Natural killer cell treated with Interleukin-12 subunit alpha and Interleukin-12 subunit beta and Interleukin-15 and Interleukin-18, amount 100 ng/mL, for 72 hours (primary cell): Measurements from ENCODE around the gene IQSEC3. TPM values are rescaled to one million over a fixed set of nuclear protein-coding genes. Genes with fewer than 3 reads are reported as not detected.

ENCODE experiments used
- ATAC-seq, 2 donors: fragments of 150-1000 bp; cut with Tn5 transposase in 1 of 2; sonication (Bioruptor Pico), chemical (Tn5 transposase) in 1 of 2; 2 replicates each; pipeline ENCODE4 v1.10.0; 2021
- DNase-seq: peaks from one replicate; pipeline ENCODE4 v3.0.0; 2022; ENCODE audit warnings: low spot score
- H3K27ac Mint-ChIP-seq, 2 donors: 1 replicate in 1 of 2; 2 replicates in 1 of 2; pipeline ENCODE4 v1.8.0; 2022; ENCODE audit warnings: mixed read lengths in 2 of 2, mild to moderate bottlenecking in 1 of 2, moderate library complexity in 1 of 2
- H3K27me3 Mint-ChIP-seq, 2 donors: 1 replicate in 1 of 2; 2 replicates in 1 of 2; pipeline ENCODE4 v1.8.0; 2022; ENCODE audit warnings: mixed read lengths in 2 of 2
- H3K36me3 Mint-ChIP-seq: one replicate; pipeline ENCODE4 v1.8.0; 2022; ENCODE audit warnings: mixed read lengths
- H3K4me1 Mint-ChIP-seq, 2 donors: 1 replicate in 1 of 2; 2 replicates in 1 of 2; pipeline ENCODE4 v1.8.0; 2022; ENCODE audit warnings: low read depth in 2 of 2, mixed read lengths in 2 of 2, mild to moderate bottlenecking in 1 of 2
- H3K4me3 Mint-ChIP-seq: one replicate; pipeline ENCODE4 v1.8.0; 2022; ENCODE audit warnings: mixed read lengths
- H3K9me3 Mint-ChIP-seq: 2 replicates; pipeline ENCODE4 v1.8.0; 2022; ENCODE audit warnings: mixed read lengths
- total RNA-seq, 2 donors: library from RNA; stranded (reverse); gene quantifications; one replicate each; pipeline ENCODE4 v1.2.3, GENCODE V29; 2022

IQSEC3 gene
- total RNA-seq, 2 donors from 2014 or later: 0.22 to 1.1 TPM

DNA sequence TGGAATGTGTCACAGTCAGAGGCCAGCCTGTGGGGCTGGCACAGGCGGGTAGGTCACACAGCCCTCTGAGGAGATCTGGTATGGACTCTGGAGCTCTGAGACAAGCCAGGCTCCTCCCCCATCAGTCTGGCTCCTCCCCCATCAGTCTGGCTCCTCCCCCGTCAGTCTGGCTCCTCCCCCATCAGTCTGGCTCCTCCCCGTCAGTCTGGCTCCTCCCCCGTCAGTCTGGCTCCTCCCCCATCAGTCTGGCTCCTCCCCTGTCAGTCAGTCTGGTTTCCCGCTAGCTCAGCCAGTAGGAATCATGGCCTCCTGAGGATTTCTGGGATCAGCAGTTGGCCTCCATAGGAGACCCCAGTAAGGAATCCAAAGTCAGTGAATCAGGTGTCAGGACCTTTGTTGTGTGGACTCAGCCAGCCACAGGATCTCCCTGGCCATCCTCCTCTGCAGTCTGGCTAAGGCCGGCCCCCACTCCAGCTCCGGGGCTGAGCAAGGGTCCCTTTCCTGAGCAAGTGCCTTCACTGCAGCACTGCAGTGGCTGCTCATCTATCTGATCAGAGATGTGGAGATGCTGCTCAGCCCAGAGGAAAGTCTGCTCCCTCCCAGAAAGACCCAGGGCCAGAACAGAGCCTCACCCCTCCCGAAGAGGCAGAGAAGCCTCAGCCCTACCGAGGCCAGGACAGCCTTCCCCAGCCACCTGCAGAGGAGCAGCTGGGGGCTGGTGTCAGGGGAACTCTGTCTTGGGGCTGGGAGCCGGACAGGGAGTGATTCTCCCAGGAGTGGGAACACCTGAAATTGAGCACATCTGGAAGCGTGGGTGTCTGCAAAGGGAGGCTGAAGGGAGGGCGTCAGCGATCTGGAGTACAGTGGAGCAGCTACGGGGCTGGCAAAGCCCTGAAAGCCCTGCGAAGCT, 35.7 kb downstream of the IQSEC3 start:
- H3K36me3 Mint-ChIP-seq: no peaks in the 10 kb centered on the region
- H3K4me3 Mint-ChIP-seq: no peak overlapping the region
- H3K27me3 Mint-ChIP-seq: peaks cover 24 to 25% of the 10 kb centered on the region in 2 donors
- DNase-seq (peak; percentile 3), ATAC-seq (peak in 1 of 2 donors; percentile 35)
- H3K4me1 Mint-ChIP-seq: peaks cover 0 to 4% of the 10 kb centered on the region in 2 donors
- no peak overlapping the region for H3K27ac Mint-ChIP-seq
- no peaks in the 10 kb centered on the region for H3K9me3 Mint-ChIP-seq

DNA sequence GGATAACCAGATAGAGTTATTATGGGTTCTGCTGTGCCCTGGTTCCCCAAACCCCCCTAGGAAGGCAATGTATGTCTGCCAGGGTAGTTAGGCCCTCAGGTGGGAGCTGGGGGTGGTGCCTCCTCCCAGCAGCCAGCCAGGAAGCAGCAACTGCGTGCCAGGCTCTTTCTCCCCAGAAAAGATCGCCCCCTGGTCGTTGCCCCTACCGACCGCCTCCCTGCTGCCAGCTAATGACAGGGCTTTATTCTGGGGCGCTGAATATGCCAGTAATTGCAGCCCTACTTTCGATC, 36.3 kb downstream of the IQSEC3 start:
- Mint-ChIP-seq H3K4me1 (peaks cover 0 to 4% of the 10 kb centered on the region in 2 donors), H3K27ac (no peak overlapping the region), H3K27me3 (peaks cover 18 to 21% of the 10 kb centered on the region in 2 donors), H3K36me3 (no peaks in the 10 kb centered on the region), H3K4me3 (no peak overlapping the region), H3K9me3 (no peaks in the 10 kb centered on the region)
- DNase-seq (peak; percentile 26), ATAC-seq (no peak)

DNA sequence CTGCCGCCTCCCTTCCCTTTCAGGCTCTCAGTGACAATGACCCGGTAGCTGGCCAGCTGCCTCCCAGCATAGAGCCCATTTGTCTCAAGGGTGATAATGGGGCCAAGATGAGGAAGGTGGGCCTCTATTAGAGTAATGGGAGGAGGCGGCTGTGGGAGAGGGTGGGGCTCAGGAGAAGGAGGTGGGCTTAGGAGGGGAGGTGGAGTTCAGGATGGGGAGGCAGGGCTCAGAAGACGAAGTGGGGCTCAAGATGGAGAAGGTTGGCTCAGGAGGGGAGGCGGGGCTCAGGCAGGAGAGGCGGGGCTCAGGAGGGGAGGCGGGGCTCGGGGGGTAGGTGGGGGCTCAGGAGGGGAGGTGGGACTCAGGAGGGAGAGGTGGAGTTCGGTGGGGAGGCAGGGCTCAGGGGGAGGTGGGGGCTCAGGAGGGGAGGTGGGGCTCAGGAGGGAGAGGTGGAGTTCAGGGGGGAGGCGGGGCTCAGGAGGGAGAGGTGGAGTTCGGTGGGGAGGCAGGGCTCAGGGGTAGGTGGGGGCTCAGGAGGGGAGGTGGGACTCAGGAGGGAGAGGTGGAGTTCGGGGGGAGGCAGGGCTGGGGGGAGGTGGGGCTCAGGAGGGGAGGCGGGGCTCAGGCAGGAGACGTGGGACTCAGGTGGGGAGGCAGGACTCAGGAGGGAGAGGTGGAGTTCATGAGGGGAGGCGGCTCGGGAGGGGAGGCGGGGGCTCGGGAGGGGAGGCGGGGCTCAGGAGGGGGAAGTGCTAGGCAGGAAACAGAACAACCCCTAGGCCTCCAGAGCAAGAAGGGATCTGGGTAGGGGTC, 36.8 kb downstream of the IQSEC3 start:
- Mint-ChIP-seq H3K9me3 (no peaks in the 10 kb centered on the region), H3K4me3 (no peak overlapping the region), H3K27me3 (peaks cover 13 to 18% of the 10 kb centered on the region in 2 donors), H3K36me3 (no peaks in the 10 kb centered on the region), H3K4me1 (peaks cover 0 to 4% of the 10 kb centered on the region in 2 donors), H3K27ac (no peak overlapping the region)
- ATAC-seq (no peak), DNase-seq (peak; percentile 34)

DNA sequence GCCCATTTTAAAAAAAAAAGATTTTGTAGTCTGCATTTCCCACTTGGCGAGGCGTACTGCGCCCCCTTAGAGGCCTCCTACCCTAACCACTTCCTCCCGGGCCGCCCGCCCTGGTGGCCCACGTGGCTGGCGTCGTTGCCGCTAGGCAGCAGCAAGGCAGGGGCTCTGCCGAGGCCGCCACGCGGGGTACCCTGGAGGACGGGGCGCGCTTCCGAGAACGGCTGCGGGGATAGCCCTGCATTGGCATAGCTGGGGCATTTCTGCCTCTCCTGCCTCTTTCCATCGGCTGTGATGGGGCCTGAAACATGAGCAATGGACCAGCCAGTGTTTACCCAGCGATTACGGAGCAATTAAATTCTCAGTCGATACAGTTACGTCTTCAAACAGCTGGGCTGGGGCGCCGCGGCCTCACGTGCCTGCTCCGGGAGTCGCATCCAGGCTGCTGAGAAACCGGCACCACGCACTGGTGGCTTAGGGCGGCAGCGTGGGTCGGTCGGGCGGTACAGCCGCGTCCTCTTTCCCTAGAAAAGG, 38.0 kb downstream of the IQSEC3 start:
- Mint-ChIP-seq H3K36me3 (no peaks in the 10 kb centered on the region), H3K27ac (no peak overlapping the region), H3K4me1 (peaks cover 3 to 7% of the 10 kb centered on the region in 2 donors), H3K9me3 (no peaks in the 10 kb centered on the region), H3K4me3 (no peak overlapping the region), H3K27me3 (peaks cover 13 to 15% of the 10 kb centered on the region in 2 donors)
- DNase-seq (peak; percentile 34), ATAC-seq (no peak)

DNA sequence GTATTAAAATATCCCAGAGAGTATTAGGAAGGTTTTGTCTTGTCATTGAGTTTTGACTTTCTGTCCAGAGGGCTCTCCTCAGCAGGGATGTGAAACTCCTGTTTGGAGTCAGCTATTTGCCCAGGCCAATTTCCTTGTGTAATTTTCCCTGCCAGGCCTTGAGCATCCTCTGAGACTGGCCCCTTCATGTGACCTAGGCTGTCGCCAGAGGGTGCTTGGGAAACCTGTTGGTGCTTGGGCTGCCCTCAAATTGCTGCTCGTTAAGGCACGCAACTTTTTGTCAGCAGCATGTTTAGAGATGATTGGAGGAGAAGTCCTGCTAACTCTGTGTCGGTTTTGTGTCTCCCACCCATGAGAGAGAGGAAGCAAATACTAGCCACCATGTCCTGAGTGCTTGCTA, 39.1 kb downstream of the IQSEC3 start:
- Mint-ChIP-seq H3K27me3 (peaks cover 13 to 16% of the 10 kb centered on the region in 2 donors), H3K4me1 (peaks cover 6 to 9% of the 10 kb centered on the region in 2 donors), H3K27ac (no peak overlapping the region), H3K4me3 (no peak overlapping the region), H3K9me3 (no peaks in the 10 kb centered on the region), H3K36me3 (no peaks in the 10 kb centered on the region)
- ATAC-seq: no peak
- DNase-seq: peak; percentile 0

DNA sequence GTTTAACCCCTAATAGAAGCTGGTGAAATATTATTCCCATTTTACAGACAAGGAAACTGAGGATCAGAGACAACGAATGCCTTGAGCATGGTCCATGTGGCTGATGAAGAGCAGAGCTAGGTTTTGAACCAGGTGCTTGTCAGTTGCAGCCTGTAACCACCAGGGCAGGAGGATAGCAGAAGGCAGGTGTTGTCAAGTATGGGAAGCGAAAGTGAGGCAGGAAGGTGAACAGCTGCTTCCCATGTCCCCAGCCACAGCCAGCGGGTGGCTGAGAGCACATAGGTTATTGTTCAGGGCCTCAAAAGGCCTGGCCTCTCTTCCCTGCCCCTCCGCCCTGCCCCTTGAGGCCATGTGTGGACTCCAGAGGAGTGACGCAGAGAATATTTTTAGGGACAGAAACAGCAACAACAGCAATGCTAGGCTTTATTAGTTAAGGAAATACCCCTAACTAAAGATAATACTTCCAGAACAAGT, 39.6 kb downstream of the IQSEC3 start:
- H3K27me3 Mint-ChIP-seq: peaks cover 15 to 21% of the 10 kb centered on the region in 2 donors
- no peak for ATAC-seq
- H3K4me3 Mint-ChIP-seq: no peak overlapping the region
- no peak overlapping the region for H3K27ac Mint-ChIP-seq
- DNase-seq: peak; percentile 6
- no peaks in the 10 kb centered on the region for H3K36me3 Mint-ChIP-seq
- peaks cover 6 to 9% of the 10 kb centered on the region in 2 donors for H3K4me1 Mint-ChIP-seq
- H3K9me3 Mint-ChIP-seq: no peaks in the 10 kb centered on the region

DNA sequence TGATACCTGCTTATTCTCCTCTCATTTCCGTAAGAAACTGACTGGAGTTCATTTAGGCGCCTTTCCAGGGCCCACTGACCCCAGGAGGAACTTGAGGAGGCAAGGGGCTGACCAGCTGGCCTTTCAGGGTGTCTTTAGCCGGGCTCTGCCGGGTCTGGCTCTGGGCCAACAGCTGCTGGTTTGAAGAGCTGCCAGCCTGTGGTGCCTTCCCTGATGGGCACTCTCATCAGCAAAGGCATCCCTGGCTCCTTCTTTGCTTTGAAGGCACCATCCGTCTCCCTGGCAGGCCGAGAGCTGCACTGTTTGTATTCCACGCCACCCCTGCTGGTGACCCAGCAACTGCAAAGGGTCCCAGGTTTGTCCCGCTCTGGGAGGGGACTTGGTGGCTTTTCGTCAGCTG, 42.0 kb downstream of the IQSEC3 start:
- peak; percentile 49 for DNase-seq
- no peak overlapping the region for H3K27ac Mint-ChIP-seq
- no peaks in the 10 kb centered on the region for H3K36me3 Mint-ChIP-seq
- H3K4me1 Mint-ChIP-seq: peaks cover 6 to 9% of the 10 kb centered on the region in 2 donors
- ATAC-seq: no peak
- H3K9me3 Mint-ChIP-seq: no peaks in the 10 kb centered on the region
- no peak overlapping the region for H3K4me3 Mint-ChIP-seq
- H3K27me3 Mint-ChIP-seq: peaks cover 16 to 33% of the 10 kb centered on the region in 2 donors

DNA sequence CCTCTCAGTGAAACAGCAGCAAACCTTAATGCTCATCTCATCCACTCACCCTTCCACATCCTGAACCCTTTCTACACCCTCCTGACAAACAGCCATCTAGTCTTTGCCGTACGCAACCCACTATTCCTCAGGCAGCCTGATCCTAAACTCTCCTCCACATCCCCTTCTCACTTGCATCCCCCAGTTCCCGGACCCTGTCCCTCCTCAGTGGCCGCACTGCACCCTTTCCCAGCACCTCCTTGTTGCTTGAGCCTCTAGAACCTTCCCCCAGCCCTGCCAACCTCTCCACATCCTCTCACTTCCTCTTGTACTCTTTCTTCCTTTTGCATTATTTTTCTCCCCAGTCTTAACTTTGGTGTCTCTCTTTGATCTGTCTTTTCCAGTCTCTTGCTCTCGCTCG, 42.9 kb downstream of the IQSEC3 start:
- Mint-ChIP-seq H3K36me3 (no peaks in the 10 kb centered on the region), H3K27me3 (peaks cover 18 to 42% of the 10 kb centered on the region in 2 donors), H3K4me3 (no peak overlapping the region)

DNA sequence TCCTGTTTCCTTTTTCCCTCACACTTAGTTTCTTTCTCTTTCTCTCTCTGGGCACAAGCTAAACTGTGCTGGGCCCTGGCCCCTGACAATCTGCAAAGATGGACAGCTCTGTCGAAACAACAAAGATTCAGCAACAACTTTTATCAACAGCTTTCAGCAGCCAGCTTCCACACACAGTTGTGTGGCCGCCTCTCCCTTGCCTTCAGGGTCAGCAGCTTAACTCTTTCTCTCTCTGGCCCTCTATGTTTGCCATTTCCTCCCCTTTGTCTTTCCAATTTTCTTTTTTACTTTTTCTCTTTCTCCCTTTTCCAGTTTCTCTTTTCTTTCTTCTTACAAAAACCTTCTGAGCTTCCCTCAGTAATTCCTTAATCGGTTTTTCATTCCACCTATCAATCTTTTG, 43.3 kb downstream of the IQSEC3 start:
- H3K27ac Mint-ChIP-seq: no peak overlapping the region
- no peak overlapping the region for H3K4me3 Mint-ChIP-seq
- ATAC-seq (no peak), DNase-seq (peak; percentile 5)
- H3K9me3 Mint-ChIP-seq: no peaks in the 10 kb centered on the region
- peaks cover 6 to 9% of the 10 kb centered on the region in 2 donors for H3K4me1 Mint-ChIP-seq
- no peaks in the 10 kb centered on the region for H3K36me3 Mint-ChIP-seq
- H3K27me3 Mint-ChIP-seq: peaks cover 18 to 46% of the 10 kb centered on the region in 2 donors

More for the DNA sequence above, 42.9 kb downstream of the IQSEC3 start:
- DNase-seq (peak; percentile 47), ATAC-seq (no peak)
- no peaks in the 10 kb centered on the region for H3K9me3 Mint-ChIP-seq
- peaks cover 6 to 9% of the 10 kb centered on the region in 2 donors for H3K4me1 Mint-ChIP-seq
- H3K27ac Mint-ChIP-seq: no peak overlapping the region

DNA sequence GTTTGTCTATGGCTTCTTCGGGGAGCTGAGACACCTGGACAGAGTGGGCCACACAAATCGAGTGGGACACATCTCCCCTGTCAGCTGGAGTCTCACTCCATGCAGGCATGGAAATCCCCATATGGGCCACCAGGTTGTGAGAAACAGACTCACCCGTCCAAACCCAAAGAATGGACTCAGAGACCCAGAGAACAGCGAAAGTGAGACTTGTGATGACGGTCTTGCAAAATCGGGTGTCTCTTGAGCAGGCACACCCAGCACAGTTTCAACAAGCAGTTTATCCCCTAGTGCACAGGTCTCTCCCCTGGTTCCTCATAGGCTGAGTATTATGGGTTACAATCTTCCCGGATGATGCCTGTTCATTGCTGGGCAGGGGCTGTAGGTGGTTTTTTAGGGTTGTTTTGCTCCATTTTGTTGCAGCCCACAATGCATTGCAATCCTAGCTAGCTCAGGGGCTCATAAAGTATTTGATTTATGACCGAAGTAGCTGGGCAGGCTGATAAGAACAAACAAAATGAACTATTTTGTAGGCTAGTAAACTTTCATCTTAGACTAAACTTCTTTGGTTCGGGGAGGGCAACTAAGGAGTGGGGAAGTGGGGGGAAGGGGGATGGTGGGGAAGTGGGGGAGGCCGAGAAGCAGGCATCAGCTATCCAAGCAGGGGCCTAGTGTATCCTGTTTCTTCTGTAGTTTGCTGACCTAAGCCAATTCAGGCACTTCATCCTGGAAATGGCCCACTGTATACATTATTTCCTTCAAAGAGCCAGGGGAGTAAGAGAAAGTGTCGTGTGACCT, 45.3 kb downstream of the IQSEC3 start:
- no peak for DNase-seq
- H3K4me3 Mint-ChIP-seq: no peak overlapping the region
- H3K27me3 Mint-ChIP-seq: peaks cover 26 to 54% of the 10 kb centered on the region in 2 donors
- ATAC-seq: no peak
- H3K36me3 Mint-ChIP-seq: no peaks in the 10 kb centered on the region
- no peak overlapping the region for H3K27ac Mint-ChIP-seq
- no peaks in the 10 kb centered on the region for H3K9me3 Mint-ChIP-seq
- H3K4me1 Mint-ChIP-seq: peaks cover 6 to 9% of the 10 kb centered on the region in 2 donors

DNA sequence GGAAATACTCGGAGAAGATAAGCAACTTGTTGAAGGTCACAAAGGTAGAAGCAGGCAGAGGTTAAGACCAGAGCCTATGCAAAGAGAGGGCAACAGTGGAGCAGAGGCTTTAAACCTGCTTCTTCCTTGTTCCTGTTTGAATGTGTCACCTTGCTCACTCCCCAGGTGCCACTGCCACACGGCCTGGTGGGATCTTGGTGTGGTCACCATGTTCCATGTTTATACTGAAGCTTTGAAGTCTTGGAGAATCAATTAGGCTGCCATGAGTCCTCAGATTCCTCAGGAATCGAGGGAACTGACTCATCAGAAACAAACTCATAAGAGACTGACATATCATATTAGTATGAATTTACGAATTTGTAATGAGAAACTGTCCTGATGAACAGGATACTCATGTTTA, 46.8 kb downstream of the IQSEC3 start:
- Mint-ChIP-seq H3K4me3 (no peak overlapping the region), H3K4me1 (peaks cover 6 to 9% of the 10 kb centered on the region in 2 donors), H3K9me3 (no peaks in the 10 kb centered on the region), H3K27ac (no peak overlapping the region), H3K27me3 (peaks cover 30 to 54% of the 10 kb centered on the region in 2 donors), H3K36me3 (no peaks in the 10 kb centered on the region)
- no peak for DNase-seq
- no peak for ATAC-seq

DNA sequence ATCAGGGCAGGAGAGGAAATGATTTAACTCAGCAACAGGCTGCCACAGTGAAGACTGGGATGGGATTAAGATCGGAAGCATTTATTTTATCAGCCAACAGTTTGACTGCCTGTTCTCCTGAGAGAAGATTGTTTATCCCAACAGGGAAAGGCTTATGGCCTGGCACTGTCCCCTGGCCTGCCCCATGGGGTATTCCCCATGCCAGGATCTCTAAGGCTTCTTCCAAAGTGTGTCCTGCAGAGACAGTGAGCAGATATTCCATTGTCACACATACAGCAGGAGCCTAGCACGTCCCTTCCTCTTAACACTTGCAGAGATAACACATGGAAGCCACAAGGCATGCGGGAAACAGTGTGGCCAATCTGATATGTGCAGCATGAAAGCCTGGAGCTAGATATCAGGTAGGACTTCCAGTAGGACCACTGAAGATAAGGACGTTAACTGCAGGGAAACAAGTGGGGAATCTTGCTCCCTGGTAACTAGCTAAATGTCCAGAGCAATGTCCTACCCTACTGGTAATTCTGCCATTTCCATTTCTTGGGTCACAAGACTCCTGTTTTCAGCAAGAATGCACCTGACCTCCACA, 48.2 kb downstream of the IQSEC3 start:
- Mint-ChIP-seq H3K36me3 (no peaks in the 10 kb centered on the region), H3K27me3 (peaks cover 25 to 52% of the 10 kb centered on the region in 2 donors), H3K9me3 (no peaks in the 10 kb centered on the region), H3K4me1 (peaks cover 2 to 4% of the 10 kb centered on the region in 2 donors), H3K4me3 (no peak overlapping the region), H3K27ac (no peak overlapping the region)
- ATAC-seq: no peak
- DNase-seq: no peak

DNA sequence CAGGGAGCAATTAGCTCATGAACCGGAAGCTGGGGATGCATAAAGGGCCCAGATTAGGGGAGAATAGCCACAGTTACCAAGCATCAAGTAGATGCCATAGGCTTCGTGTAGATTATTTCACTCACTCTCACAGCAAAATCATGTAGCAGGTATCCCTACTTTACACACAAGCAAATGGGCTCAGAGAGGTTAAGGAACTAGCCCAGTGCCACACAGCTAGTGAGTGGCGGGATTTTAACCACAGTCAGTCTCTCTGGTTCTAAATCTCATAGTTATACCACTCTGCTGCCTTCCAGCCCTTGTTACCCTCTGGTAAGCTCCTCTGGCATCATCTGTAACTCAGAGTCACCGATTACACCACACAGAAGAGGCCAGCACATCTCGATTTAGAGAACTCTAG, 49.0 kb downstream of the IQSEC3 start:
- no peaks in the 10 kb centered on the region for H3K36me3 Mint-ChIP-seq
- H3K9me3 Mint-ChIP-seq: no peaks in the 10 kb centered on the region
- DNase-seq (no peak), ATAC-seq (no peak)
- peaks cover 24 to 46% of the 10 kb centered on the region in 2 donors for H3K27me3 Mint-ChIP-seq
- H3K4me3 Mint-ChIP-seq: no peak overlapping the region
- H3K27ac Mint-ChIP-seq: no peak overlapping the region
- H3K4me1 Mint-ChIP-seq: no peaks in the 10 kb centered on the region
